Dendritic cell treated with granulocyte-macrophage colony-stimulating factor and Interleukin-4, amounts not matched to agents 40 ng/mL and 50 ng/mL, for 4 days (primary cell): Measurements from ENCODE around the gene IDH3G.

ENCODE experiments used
- H3K27ac Mint-ChIP-seq: one replicate; pipeline ENCODE4 v1.8.0; 2022; ENCODE audit warnings: mild to moderate bottlenecking, mixed read lengths
- H3K27me3 Mint-ChIP-seq: one replicate; pipeline ENCODE4 v1.8.0; 2022; ENCODE audit warnings: mild to moderate bottlenecking, mixed read lengths
- H3K36me3 Mint-ChIP-seq: one replicate; pipeline ENCODE4 v1.8.0; 2022; ENCODE audit warnings: low read depth, mixed read lengths
- H3K4me1 Mint-ChIP-seq: one replicate; pipeline ENCODE4 v1.8.0; 2022; ENCODE audit warnings: low read depth, mixed read lengths
- H3K4me3 Mint-ChIP-seq: one replicate; pipeline ENCODE4 v1.8.0; 2022; ENCODE audit warnings: mild to moderate bottlenecking, moderate library complexity, mixed read lengths
- H3K9me3 Mint-ChIP-seq: one replicate; pipeline ENCODE4 v1.8.0; 2022; ENCODE audit warnings: mixed read lengths
- intact Hi-C: fragments of 100-400 bp; cut with micrococcal nuclease; formaldehyde crosslinking; loops from one replicate; pipeline ENCODE4 v1.15.0; 2022

Gene IDH3G

GRCh38 chrX:153776611-153777045 lies 17.5 kb downstream of the IDH3G start:
- Mint-ChIP-seq H3K27ac (no peak overlapping the region), H3K4me3 (no peak overlapping the region), H3K4me1 (peaks cover 7% of the 10 kb centered on the region), H3K27me3 (peaks cover 27% of the 10 kb centered on the region), H3K9me3 (no peaks in the 10 kb centered on the region), H3K36me3 (no peaks in the 10 kb centered on the region)
- intact Hi-C loops, result no loop called here

- H3K36me3 Mint-ChIP-seq, result no peaks in the 10 kb centered on the region
- H3K4me3 Mint-ChIP-seq, result no peak overlapping the region
Observed at GRCh38 chrX:153776120-153776599, 18.0 kb downstream of the IDH3G start.

GRCh38 chrX:153775293-153776119 lies 18.7 kb downstream of the IDH3G start:
- peaks cover 21% of the 10 kb centered on the region for H3K27me3 Mint-ChIP-seq
- H3K36me3 Mint-ChIP-seq, result no peaks in the 10 kb centered on the region
- intact Hi-C loops, result no loop called here
- H3K27ac Mint-ChIP-seq, result no peak overlapping the region
- no peaks in the 10 kb centered on the region for H3K9me3 Mint-ChIP-seq
- H3K4me3 Mint-ChIP-seq, result no peak overlapping the region
- H3K4me1 Mint-ChIP-seq, result peaks cover 6% of the 10 kb centered on the region

More at GRCh38 chrX:153776120-153776599, 18.0 kb downstream of the IDH3G start:
- Mint-ChIP-seq H3K27me3 (peaks cover 22% of the 10 kb centered on the region), H3K4me1 (peaks cover 7% of the 10 kb centered on the region), H3K27ac (no peak overlapping the region), H3K9me3 (no peaks in the 10 kb centered on the region)
- intact Hi-C loops, result no loop called here

- intact Hi-C loops, result no loop called here
- peaks cover 19% of the 10 kb centered on the region for H3K27me3 Mint-ChIP-seq
- H3K36me3 Mint-ChIP-seq, result no peaks in the 10 kb centered on the region
- H3K27ac Mint-ChIP-seq, result no peak overlapping the region
- H3K9me3 Mint-ChIP-seq, result no peaks in the 10 kb centered on the region
- H3K4me3 Mint-ChIP-seq, result no peak overlapping the region
- H3K4me1 Mint-ChIP-seq, result peaks cover 5% of the 10 kb centered on the region
Observed at GRCh38 chrX:153774576-153775292, 19.4 kb downstream of the IDH3G start.

- Mint-ChIP-seq H3K36me3 (no peaks in the 10 kb centered on the region), H3K4me3 (no peak overlapping the region), H3K9me3 (no peaks in the 10 kb centered on the region), H3K4me1 (peaks cover 5% of the 10 kb centered on the region), H3K27ac (no peak overlapping the region), H3K27me3 (peaks cover 14% of the 10 kb centered on the region)
- intact Hi-C loops, result no loop called here
Observed at GRCh38 chrX:153773741-153774575, 20.2 kb downstream of the IDH3G start.

- H3K27ac Mint-ChIP-seq, result no peak overlapping the region
- no peaks in the 10 kb centered on the region for H3K9me3 Mint-ChIP-seq
Observed at GRCh38 chrX:153773218-153773611, 21.0 kb downstream of the IDH3G start.

GRCh38 chrX:153772316-153773217 lies 21.6 kb downstream of the IDH3G start:
- peaks cover 12% of the 10 kb centered on the region for H3K27me3 Mint-ChIP-seq
- no peaks in the 10 kb centered on the region for H3K9me3 Mint-ChIP-seq
- H3K27ac Mint-ChIP-seq, result no peak overlapping the region
- H3K4me3 Mint-ChIP-seq, result no peak overlapping the region
- intact Hi-C loops, result no loop called here
- H3K4me1 Mint-ChIP-seq, result peaks cover 5% of the 10 kb centered on the region
- H3K36me3 Mint-ChIP-seq, result no peaks in the 10 kb centered on the region

More at GRCh38 chrX:153773218-153773611, 21.0 kb downstream of the IDH3G start:
- Mint-ChIP-seq H3K4me1 (peaks cover 5% of the 10 kb centered on the region), H3K27me3 (peaks cover 11% of the 10 kb centered on the region), H3K4me3 (no peak overlapping the region), H3K36me3 (no peaks in the 10 kb centered on the region)
- intact Hi-C loops, result no loop called here

- no peaks in the 10 kb centered on the region for H3K36me3 Mint-ChIP-seq
- H3K27me3 Mint-ChIP-seq, result peaks cover 17% of the 10 kb centered on the region
- intact Hi-C loops, result no loop called here
- H3K27ac Mint-ChIP-seq, result no peak overlapping the region
- no peak overlapping the region for H3K4me3 Mint-ChIP-seq
- peaks cover 9% of the 10 kb centered on the region for H3K4me1 Mint-ChIP-seq
- H3K9me3 Mint-ChIP-seq, result no peaks in the 10 kb centered on the region
Observed at GRCh38 chrX:153771415-153772315, 22.5 kb downstream of the IDH3G start.

GRCh38 chrX:153770601-153771414 lies 23.4 kb downstream of the IDH3G start:
- H3K27me3 Mint-ChIP-seq, result peaks cover 24% of the 10 kb centered on the region
- no peaks in the 10 kb centered on the region for H3K36me3 Mint-ChIP-seq
- no peak overlapping the region for H3K27ac Mint-ChIP-seq
- intact Hi-C loops, result no loop called here
- no peaks in the 10 kb centered on the region for H3K9me3 Mint-ChIP-seq
- H3K4me1 Mint-ChIP-seq, result peaks cover 17% of the 10 kb centered on the region
- no peak overlapping the region for H3K4me3 Mint-ChIP-seq

GRCh38 chrX:153769865-153770600 lies 24.1 kb downstream of the IDH3G start:
- no peak overlapping the region for H3K27ac Mint-ChIP-seq
- intact Hi-C loops, result no loop called here
- no peaks in the 10 kb centered on the region for H3K9me3 Mint-ChIP-seq
- no peaks in the 10 kb centered on the region for H3K36me3 Mint-ChIP-seq
- H3K4me1 Mint-ChIP-seq, result peaks cover 17% of the 10 kb centered on the region
- H3K4me3 Mint-ChIP-seq, result no peak overlapping the region
- H3K27me3 Mint-ChIP-seq, result peaks cover 28% of the 10 kb centered on the region

- no peaks in the 10 kb centered on the region for H3K36me3 Mint-ChIP-seq
Observed at GRCh38 chrX:153769158-153769864, 24.9 kb downstream of the IDH3G start.

More at GRCh38 chrX:153769158-153769864, 24.9 kb downstream of the IDH3G start:
- H3K27ac Mint-ChIP-seq, result no peak overlapping the region
- no peak overlapping the region for H3K4me3 Mint-ChIP-seq
- intact Hi-C loops, result no loop called here
- peaks cover 28% of the 10 kb centered on the region for H3K27me3 Mint-ChIP-seq
- H3K9me3 Mint-ChIP-seq, result no peaks in the 10 kb centered on the region
- H3K4me1 Mint-ChIP-seq, result peaks cover 18% of the 10 kb centered on the region
